ENCODE measurements around the gene WFDC1.

WFDC1 gene

GRCh38 chr16:84320511-84320910 is 25.8 kb downstream of the WFDC1 start:
- H3K27ac ChIP-seq: no peak overlapping the region

GRCh38 chr16:84321932-84322331 is 27.3 kb downstream of the WFDC1 start:
- no peak for TF ChIP-seq ZFX (IDR thresholded peaks at IDR 0.05; ENCODE audit: borderline replicate concordance)
- no peak for TF ChIP-seq CTCF (IDR thresholded peaks at IDR 0.05)
- no peak overlapping the region for H3K27ac ChIP-seq

More at GRCh38 chr16:84320511-84320910, 25.8 kb downstream of the WFDC1 start:
- TF ChIP-seq ZFX (IDR thresholded peaks at IDR 0.05; ENCODE audit: borderline replicate concordance) (no peak), CTCF (IDR thresholded peaks at IDR 0.05) (no peak)

GRCh38 chr16:84322749-84323148 is 28.1 kb downstream of the WFDC1 start:
- H3K27ac ChIP-seq: no peak overlapping the region
- no peak for TF ChIP-seq CTCF (IDR thresholded peaks at IDR 0.05)
- TF ChIP-seq ZFX (IDR thresholded peaks at IDR 0.05; ENCODE audit: borderline replicate concordance): no peak

GRCh38 chr16:84323606-84324005 is 28.9 kb downstream of the WFDC1 start:
- no peak for TF ChIP-seq CTCF (IDR thresholded peaks at IDR 0.05)
- no peak for TF ChIP-seq ZFX (IDR thresholded peaks at IDR 0.05; ENCODE audit: borderline replicate concordance)

GRCh38 chr16:84324434-84325262 is 30.0 kb downstream of the WFDC1 start:
- no peak overlapping the region for H3K27ac ChIP-seq
- no peak for TF ChIP-seq ZFX (IDR thresholded peaks at IDR 0.05; ENCODE audit: borderline replicate concordance)
- TF ChIP-seq CTCF (IDR thresholded peaks at IDR 0.05): no peak

More at GRCh38 chr16:84323606-84324005, 28.9 kb downstream of the WFDC1 start:
- no peak overlapping the region for H3K27ac ChIP-seq

- TF ChIP-seq ZFX (IDR thresholded peaks at IDR 0.05; ENCODE audit: borderline replicate concordance) (no peak), CTCF (IDR thresholded peaks at IDR 0.05) (no peak)
- no peak overlapping the region for H3K27ac ChIP-seq
Observed at GRCh38 chr16:84326545-84326944, 31.9 kb downstream of the WFDC1 start.

GRCh38 chr16:84327926-84328505 is 33.3 kb downstream of the WFDC1 start:
- TF ChIP-seq CTCF (IDR thresholded peaks at IDR 0.05): no peak
- TF ChIP-seq ZFX (IDR thresholded peaks at IDR 0.05; ENCODE audit: borderline replicate concordance): no peak

More at GRCh38 chr16:84327926-84328505, 33.3 kb downstream of the WFDC1 start:
- no peak overlapping the region for H3K27ac ChIP-seq
